Effector memory CD4-positive, alpha-beta T cell (primary cell): Measurements from ENCODE around the gene KCNJ15.
"Not testable (repeated sequence)": the region's sequence is repeated elsewhere in the genome, so short reads cannot be mapped to it uniquely, and the experiment has no call there.

Experiments used
- DNase-seq, 3 donors: peaks; one replicate each; pipeline ENCODE4 v3.0.0-alpha.2; 2020
- H3K27ac ChIP-seq: 2 replicates; pipeline ENCODE4 v1.7.0; 2013; ENCODE audit warnings: mild to moderate bottlenecking, low read length, moderate library complexity; ENCODE audit not compliant: insufficient read depth, poor library complexity, severe bottlenecking
- H3K27me3 ChIP-seq: replicated peaks from 2 replicates; pipeline ENCODE4 v1.7.0; 2013; ENCODE audit warnings: mild to moderate bottlenecking, low read length; ENCODE audit not compliant: insufficient read depth, control insufficient read depth, poor library complexity, severe bottlenecking
- H3K36me3 ChIP-seq: 2 replicates; pipeline ENCODE4 v1.7.0; 2013; ENCODE audit warnings: mild to moderate bottlenecking, low read length, moderate library complexity; ENCODE audit not compliant: control insufficient read depth, insufficient read depth
- H3K4me1 ChIP-seq: 2 replicates; pipeline ENCODE4 v1.7.0; 2013; ENCODE audit warnings: low read length, mild to moderate bottlenecking; ENCODE audit not compliant: control insufficient read depth, insufficient read depth, poor library complexity, severe bottlenecking
- H3K4me3 ChIP-seq: 2 replicates; pipeline ENCODE4 v1.7.0; 2013; ENCODE audit warnings: low read length, low read depth, mild to moderate bottlenecking; ENCODE audit not compliant: insufficient read depth, poor library complexity, severe bottlenecking
- H3K9me3 ChIP-seq: 2 replicates; pipeline ENCODE4 v1.7.0; 2013; ENCODE audit warnings: mild to moderate bottlenecking, low read length, moderate library complexity; ENCODE audit not compliant: control insufficient read depth

KCNJ15 gene

GRCh38 chr21:38243732-38244406 is 12.9 kb upstream of the KCNJ15 start:
- no peak for DNase-seq
- no peak overlapping the region for H3K27ac ChIP-seq
- no peak overlapping the region for H3K4me3 ChIP-seq
- H3K4me1 ChIP-seq: peaks cover 3% of the 10 kb centered on the region
- H3K9me3 ChIP-seq: no peaks in the 10 kb centered on the region
- no peaks in the 10 kb centered on the region for H3K36me3 ChIP-seq
- H3K27me3 ChIP-seq: no peaks in the 10 kb centered on the region

GRCh38 chr21:38244407-38244787 is 12.4 kb upstream of the KCNJ15 start:
- no peak overlapping the region for H3K27ac ChIP-seq
- no peak for DNase-seq
- H3K4me3 ChIP-seq: no peak overlapping the region
- peaks cover 3% of the 10 kb centered on the region for H3K4me1 ChIP-seq
- H3K27me3 ChIP-seq: no peaks in the 10 kb centered on the region
- no peaks in the 10 kb centered on the region for H3K9me3 ChIP-seq
- H3K36me3 ChIP-seq: no peaks in the 10 kb centered on the region

GRCh38 chr21:38244885-38245869 is 11.6 kb upstream of the KCNJ15 start:
- peak in 1 of 3 donors; percentile 26 for DNase-seq
- Histone ChIP-seq H3K27ac (no peak overlapping the region), H3K4me3 (no peak overlapping the region), H3K4me1 (peaks cover 3% of the 10 kb centered on the region), H3K36me3 (no peaks in the 10 kb centered on the region), H3K9me3 (no peaks in the 10 kb centered on the region), H3K27me3 (no peaks in the 10 kb centered on the region)

- DNase-seq: no peak
- Histone ChIP-seq H3K4me1 (peaks cover 3% of the 10 kb centered on the region), H3K9me3 (no peaks in the 10 kb centered on the region), H3K36me3 (no peaks in the 10 kb centered on the region), H3K27ac (no peak overlapping the region), H3K4me3 (no peak overlapping the region), H3K27me3 (no peaks in the 10 kb centered on the region)
Observed at GRCh38 chr21:38246511-38246910, 10.3 kb upstream of the KCNJ15 start.

- H3K36me3 ChIP-seq, DNase-seq, H3K9me3 ChIP-seq, H3K27ac ChIP-seq, H3K27me3 ChIP-seq, H3K4me1 ChIP-seq, H3K4me3 ChIP-seq: not testable (repeated sequence)
Observed at GRCh38 chr21:38247054-38247453, 9.7 kb upstream of the KCNJ15 start.

GRCh38 chr21:38247738-38248510 is 8.9 kb upstream of the KCNJ15 start:
- no peak for DNase-seq
- Histone ChIP-seq H3K4me3 (no peak overlapping the region), H3K27ac (no peak overlapping the region), H3K36me3 (no peaks in the 10 kb centered on the region), H3K27me3 (no peaks in the 10 kb centered on the region), H3K4me1 (peaks cover 3% of the 10 kb centered on the region), H3K9me3 (no peaks in the 10 kb centered on the region)

GRCh38 chr21:38249256-38249655 is 7.5 kb upstream of the KCNJ15 start:
- no peak overlapping the region for H3K27ac ChIP-seq
- H3K4me1 ChIP-seq: peaks cover 3% of the 10 kb centered on the region
- DNase-seq: no peak
- no peak overlapping the region for H3K4me3 ChIP-seq
- no peaks in the 10 kb centered on the region for H3K9me3 ChIP-seq
- H3K27me3 ChIP-seq: no peaks in the 10 kb centered on the region
- no peaks in the 10 kb centered on the region for H3K36me3 ChIP-seq

GRCh38 chr21:38249696-38250278 is 7.0 kb upstream of the KCNJ15 start:
- Histone ChIP-seq H3K36me3 (no peaks in the 10 kb centered on the region), H3K27ac (no peak overlapping the region), H3K27me3 (no peaks in the 10 kb centered on the region), H3K4me3 (no peak overlapping the region), H3K4me1 (no peaks in the 10 kb centered on the region), H3K9me3 (no peaks in the 10 kb centered on the region)
- DNase-seq: no peak

GRCh38 chr21:38250991-38251418 is 5.8 kb upstream of the KCNJ15 start:
- DNase-seq: no peak
- H3K4me1 ChIP-seq: no peaks in the 10 kb centered on the region
- no peak overlapping the region for H3K27ac ChIP-seq
- H3K36me3 ChIP-seq: no peaks in the 10 kb centered on the region
- no peak overlapping the region for H3K4me3 ChIP-seq
- H3K27me3 ChIP-seq: no peaks in the 10 kb centered on the region
- H3K9me3 ChIP-seq: no peaks in the 10 kb centered on the region
